Mucosa of descending colon (tissue), 3 donors: ENCODE results near the gene SHOC1. TPM values are rescaled to one million over a fixed set of nuclear protein-coding genes. Genes with fewer than 3 reads are reported as not detected.
A peak's percentile ranks its signal among the peaks of the same experiment; 100 is the strongest.

ENCODE experiments used
- ATAC-seq: fragments of 200-7000 bp; cut with Tn5 transposase; one replicate; pipeline ENCODE4 v1.9.1; 2020; ENCODE audit warnings: mild to moderate bottlenecking, moderate library complexity
- DNase-seq, 3 donors: peaks; one replicate each; pipeline ENCODE4 v3.0.0-alpha.2; 2020
- H3K36me3 ChIP-seq: fragments of 200-600 bp; one replicate; pipeline ENCODE4 v1.8.0; 2021; ENCODE audit warnings: low read depth, mild to moderate bottlenecking
- H3K4me1 ChIP-seq: fragments of 200-600 bp; one replicate; pipeline ENCODE4 v1.8.0; 2021; ENCODE audit warnings: low read depth, mild to moderate bottlenecking
- H3K4me3 ChIP-seq: fragments of 200-600 bp; one replicate; pipeline ENCODE4 v1.8.0; 2021; ENCODE audit warnings: mild to moderate bottlenecking
- H3K9me3 ChIP-seq: fragments of 200-600 bp; one replicate; pipeline ENCODE4 v1.8.0; 2021; ENCODE audit warnings: mild to moderate bottlenecking
- CTCF ChIP-seq: fragments of 200-600 bp; IDR thresholded peaks from one replicate; pipeline ENCODE4 v1.8.0; 2022; ENCODE audit warnings: antibody characterized with exemption, mild to moderate bottlenecking
- intact Hi-C, 2 donors: fragments of 100-400 bp; cut with DNase I in 1 of 2; cut with micrococcal nuclease in 1 of 2; formaldehyde crosslinking; loops; one replicate each; pipeline versions ENCODE4 v1.11.0 to v1.11.1; 2022; cut with DNase I, micrococcal nuclease
- total RNA-seq, 3 donors: library from RNA; stranded (reverse); fragmentation: NEBNext Ultra II Directional in 2 of 3; extraction: Animal tissue kit (Norgen Biotek cat#: 25700) in 2 of 3; gene quantifications; one replicate each; pipeline versions ENCODE4 v1.2.1 to v1.2.4, GENCODE V29; 2021 to 2023
- donor health status: DM: no; HTN: no; CAD: no; lungs with moderate emphysema.
- donor health status: DM: no; HTN: no; CAD: no.
- donor health status: DM: no; HTN: yes; CAD: no.

SHOC1 gene
- total RNA-seq, 3 donors from 2014 or later = not detected

- ATAC-seq = no peak
- TF ChIP-seq CTCF = no peak
- intact Hi-C loops = no loop called here
- Histone ChIP-seq H3K36me3 (no peaks in the 10 kb centered on the region), H3K9me3 (peaks cover 6% of the 10 kb centered on the region), H3K4me3 (no peak overlapping the region), H3K4me1 (no peaks in the 10 kb centered on the region)
- DNase-seq = no peak
These were observed 28.7 kb downstream of the SHOC1 start for GRCh38 chr9:111766066-111766465.

- intact Hi-C loops = loop anchor here in 1 of 2 donors (5.0 kb wide), 1 partner anchor 310 kb away; no protein-coding TSS in a partner anchor
These were observed 32.2 kb downstream of the SHOC1 start for GRCh38 chr9:111762556-111762955.

GRCh38 chr9:111759762-111760639 lies 34.7 kb downstream of the SHOC1 start:
- DNase-seq (peak in 1 of 3 donors; percentile 80), ATAC-seq (peak; percentile 94)
- no peak overlapping the region for H3K4me3 ChIP-seq
- H3K9me3 ChIP-seq = no peaks in the 10 kb centered on the region
- H3K4me1 ChIP-seq = no peaks in the 10 kb centered on the region
- intact Hi-C loops = loop anchor here (2.0 to 5.0 kb wide), 2 partner anchors 312 to 315 kb away; no protein-coding TSS in a partner anchor
- peak; percentile 32 for TF ChIP-seq CTCF
- no peaks in the 10 kb centered on the region for H3K36me3 ChIP-seq

More at GRCh38 chr9:111762556-111762955, 32.2 kb downstream of the SHOC1 start:
- no peak for TF ChIP-seq CTCF
- Histone ChIP-seq H3K9me3 (peaks cover 6% of the 10 kb centered on the region), H3K4me1 (no peaks in the 10 kb centered on the region), H3K4me3 (no peak overlapping the region), H3K36me3 (no peaks in the 10 kb centered on the region)
- ATAC-seq (no peak), DNase-seq (no peak)

GRCh38 chr9:111754800-111755199 lies 39.9 kb downstream of the SHOC1 start:
- H3K36me3 ChIP-seq = no peaks in the 10 kb centered on the region
- ATAC-seq = peak; percentile 98

GRCh38 chr9:111752455-111752854 lies 42.3 kb downstream of the SHOC1 start:
- intact Hi-C loops = no loop called here
- no peak for TF ChIP-seq CTCF
- Histone ChIP-seq H3K9me3 (peaks cover 13% of the 10 kb centered on the region), H3K4me3 (no peak overlapping the region), H3K36me3 (no peaks in the 10 kb centered on the region), H3K4me1 (no peaks in the 10 kb centered on the region)
- ATAC-seq (no peak), DNase-seq (no peak)

More at GRCh38 chr9:111754800-111755199, 39.9 kb downstream of the SHOC1 start:
- Histone ChIP-seq H3K4me1 (no peaks in the 10 kb centered on the region), H3K9me3 (peaks cover 13% of the 10 kb centered on the region), H3K4me3 (no peak overlapping the region)
- intact Hi-C loops = no loop called here
- TF ChIP-seq CTCF = no peak
- no peak for DNase-seq

Other genes starting within 250 kb of the SHOC1 start
- gene PTGR1, start 195.3 kb downstream of the SHOC1 start, total RNA-seq = 10 to 100 TPM; 41.5 to 83.7 (median 48.7) TPM
- 1 to 10 TPM; 7.5 to 8.0 (median 7.7) TPM for gene DNAJC25, start 163.6 kb downstream of the SHOC1 start, total RNA-seq
- 10 to 100 TPM; 16.7 to 33.1 (median 24.6) TPM for gene GNG10, start 133.3 kb downstream of the SHOC1 start, total RNA-seq
- gene UGCG, start 101.9 kb upstream of the SHOC1 start, total RNA-seq = 10 to 100 TPM; 36.5 to 48.2 (median 39.8) TPM